Measurements from ENCODE around the gene AVPR1A.

Gene AVPR1A

DNA sequence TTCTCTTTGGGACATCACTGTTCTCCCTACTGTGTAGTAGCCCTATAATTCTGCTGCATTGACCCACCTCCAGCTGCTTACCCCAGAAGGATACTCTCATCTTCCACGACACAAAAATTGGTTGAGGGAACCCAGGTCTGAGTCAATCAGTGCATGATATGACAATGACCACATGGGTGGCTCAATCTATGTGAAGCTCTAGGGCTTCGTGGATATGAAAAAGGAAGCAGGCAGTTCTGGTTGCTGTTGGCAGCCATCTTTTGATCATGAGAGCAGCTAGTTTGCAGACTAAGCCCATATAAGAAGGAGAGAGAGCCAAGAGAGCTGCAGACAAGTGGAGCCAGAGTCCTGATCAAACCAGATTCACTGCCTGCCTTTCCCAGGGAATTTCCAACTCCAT is 57.9 kb downstream of the AVPR1A start:
- no peak for DNase-seq
